ENCODE results near the gene METTL24. TPM values are rescaled to one million over a fixed set of nuclear protein-coding genes. Genes with fewer than 3 reads are reported as not detected.

Gene METTL24
- total RNA-seq, 1 donor from 2014 or later, result 2.3 TPM

DNA sequence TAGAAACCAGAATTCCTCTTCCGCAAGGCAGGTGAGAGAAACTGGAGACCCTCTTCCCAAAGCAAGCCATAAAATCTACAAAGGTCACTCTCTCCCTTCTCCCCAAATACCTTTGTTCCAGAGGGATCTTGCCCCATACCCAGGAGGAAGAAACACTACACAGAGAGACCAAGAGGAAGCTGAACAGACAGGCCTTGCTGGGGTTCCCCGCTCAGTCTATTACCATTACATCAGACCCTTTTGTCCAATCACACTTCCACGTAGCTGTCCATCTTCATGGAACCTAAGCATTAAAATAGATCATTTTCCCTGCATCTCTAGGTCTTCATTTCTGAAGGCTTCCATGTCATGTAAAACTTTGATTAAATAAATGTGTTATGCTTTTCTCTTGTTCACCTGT is 32.1 kb downstream of the METTL24 start:
- no peaks in the 10 kb centered on the region for H3K36me3 ChIP-seq (ENCODE audit: control insufficient read depth, insufficient read depth, low read length)
- H3K4me3 ChIP-seq (ENCODE audit: low read depth, low read length), result no peak overlapping the region
- no peak for DNase-seq (ENCODE audit: low read depth)
- no peaks in the 10 kb centered on the region for H3K27me3 ChIP-seq (ENCODE audit: control insufficient read depth, insufficient read depth, low read length)
- TF ChIP-seq, protein P1, sequence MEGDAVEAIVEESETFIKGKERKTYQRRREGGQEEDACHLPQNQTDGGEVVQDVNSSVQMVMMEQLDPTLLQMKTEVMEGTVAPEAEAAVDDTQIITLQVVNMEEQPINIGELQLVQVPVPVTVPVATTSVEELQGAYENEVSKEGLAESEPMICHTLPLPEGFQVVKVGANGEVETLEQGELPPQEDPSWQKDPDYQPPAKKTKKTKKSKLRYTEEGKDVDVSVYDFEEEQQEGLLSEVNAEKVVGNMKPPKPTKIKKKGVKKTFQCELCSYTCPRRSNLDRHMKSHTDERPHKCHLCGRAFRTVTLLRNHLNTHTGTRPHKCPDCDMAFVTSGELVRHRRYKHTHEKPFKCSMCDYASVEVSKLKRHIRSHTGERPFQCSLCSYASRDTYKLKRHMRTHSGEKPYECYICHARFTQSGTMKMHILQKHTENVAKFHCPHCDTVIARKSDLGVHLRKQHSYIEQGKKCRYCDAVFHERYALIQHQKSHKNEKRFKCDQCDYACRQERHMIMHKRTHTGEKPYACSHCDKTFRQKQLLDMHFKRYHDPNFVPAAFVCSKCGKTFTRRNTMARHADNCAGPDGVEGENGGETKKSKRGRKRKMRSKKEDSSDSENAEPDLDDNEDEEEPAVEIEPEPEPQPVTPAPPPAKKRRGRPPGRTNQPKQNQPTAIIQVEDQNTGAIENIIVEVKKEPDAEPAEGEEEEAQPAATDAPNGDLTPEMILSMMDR (IDR thresholded peaks at IDR 0.05; ENCODE audit: insufficient read depth, low read length, poor library complexity, severe bottlenecking), result no peak

- TF ChIP-seq, protein P1 (IDR thresholded peaks at IDR 0.05; ENCODE audit: insufficient read depth, low read length, poor library complexity, severe bottlenecking), result no peak
- Histone ChIP-seq H3K4me3 (ENCODE audit: low read depth, low read length) (no peak overlapping the region), H3K27me3 (ENCODE audit: control insufficient read depth, insufficient read depth, low read length) (no peaks in the 10 kb centered on the region), H3K36me3 (ENCODE audit: control insufficient read depth, insufficient read depth, low read length) (no peaks in the 10 kb centered on the region)
- no peak for DNase-seq (ENCODE audit: low read depth)
Measured at GRCh38 chr6:110325197-110325596, 33.0 kb downstream of the METTL24 start.

GRCh38 chr6:110324548-110324947 is 33.6 kb downstream of the METTL24 start:
- no peaks in the 10 kb centered on the region for H3K27me3 ChIP-seq (ENCODE audit: control insufficient read depth, insufficient read depth, low read length)
- no peak for DNase-seq (ENCODE audit: low read depth)
- H3K36me3 ChIP-seq (ENCODE audit: control insufficient read depth, insufficient read depth, low read length), result no peaks in the 10 kb centered on the region
- no peak overlapping the region for H3K4me3 ChIP-seq (ENCODE audit: low read depth, low read length)
- TF ChIP-seq, protein P1 (IDR thresholded peaks at IDR 0.05; ENCODE audit: insufficient read depth, low read length, poor library complexity, severe bottlenecking), result no peak

DNA sequence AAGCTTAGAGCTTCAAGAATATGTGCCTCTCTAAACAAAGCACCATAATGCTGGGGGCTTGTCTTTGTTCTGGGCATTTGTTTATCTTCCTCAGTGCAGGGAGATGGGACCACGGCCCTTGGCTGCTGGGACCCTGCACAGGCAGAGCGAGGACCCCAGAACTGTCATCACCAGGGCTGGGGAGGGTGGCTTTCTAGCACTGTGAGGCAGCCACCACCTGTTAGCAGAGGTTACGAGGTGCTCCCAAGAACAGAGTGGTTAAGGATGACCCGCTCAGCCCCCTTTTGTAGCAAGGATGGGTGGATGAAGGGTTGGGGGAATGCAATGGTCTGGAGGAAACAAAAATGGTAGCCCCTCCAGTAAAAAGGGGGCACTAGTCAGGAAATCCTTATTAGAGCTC is 34.9 kb downstream of the METTL24 start:
- H3K4me3 ChIP-seq (ENCODE audit: low read depth, low read length), result no peak overlapping the region
- TF ChIP-seq, protein P1 (IDR thresholded peaks at IDR 0.05; ENCODE audit: insufficient read depth, low read length, poor library complexity, severe bottlenecking), result no peak
- no peak for DNase-seq (ENCODE audit: low read depth)
- H3K27me3 ChIP-seq (ENCODE audit: control insufficient read depth, insufficient read depth, low read length), result no peaks in the 10 kb centered on the region
- no peaks in the 10 kb centered on the region for H3K36me3 ChIP-seq (ENCODE audit: control insufficient read depth, insufficient read depth, low read length)

- no peak for DNase-seq (ENCODE audit: low read depth)
- Histone ChIP-seq H3K27me3 (ENCODE audit: control insufficient read depth, insufficient read depth, low read length) (no peaks in the 10 kb centered on the region), H3K36me3 (ENCODE audit: control insufficient read depth, insufficient read depth, low read length) (no peaks in the 10 kb centered on the region), H3K4me3 (ENCODE audit: low read depth, low read length) (no peak overlapping the region)
- TF ChIP-seq, protein P1 (IDR thresholded peaks at IDR 0.05; ENCODE audit: insufficient read depth, low read length, poor library complexity, severe bottlenecking), result no peak
Measured at GRCh38 chr6:110322874-110323242, 35.3 kb downstream of the METTL24 start.

DNA sequence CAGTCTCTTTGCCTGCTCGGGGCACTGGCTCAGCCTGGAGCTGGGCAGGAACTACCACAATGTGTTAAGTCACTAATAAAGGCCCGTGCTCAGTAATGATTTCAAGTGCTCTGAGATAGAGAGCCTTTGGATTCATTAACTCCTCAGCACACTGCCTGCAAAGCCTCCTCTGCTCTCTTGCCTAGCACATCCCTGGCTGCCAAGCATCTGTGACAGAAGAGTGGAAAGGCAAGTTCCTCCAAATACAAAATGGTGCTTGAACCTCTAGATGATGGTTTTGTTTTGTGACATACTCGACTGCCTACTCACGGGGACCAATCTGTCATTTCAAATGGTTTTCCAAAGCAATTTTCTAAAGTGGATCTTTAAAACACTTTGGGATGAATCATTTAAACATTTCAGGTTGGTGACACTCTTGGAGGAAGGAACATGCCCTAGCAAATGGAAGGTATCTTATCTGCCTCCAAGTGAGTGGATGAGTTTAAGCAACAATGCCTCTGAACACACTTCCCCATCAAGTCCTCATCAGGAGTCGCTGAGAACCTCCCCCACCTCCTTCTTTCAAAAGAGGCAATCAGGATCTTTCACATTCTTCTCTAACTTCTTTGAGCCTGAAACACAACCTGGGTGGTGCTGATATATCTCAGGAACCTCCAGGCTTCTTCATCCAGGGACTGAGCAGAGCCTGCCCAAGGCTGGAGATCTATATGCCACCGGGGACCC is 35.8 kb downstream of the METTL24 start:
- TF ChIP-seq, protein P1 (IDR thresholded peaks at IDR 0.05; ENCODE audit: insufficient read depth, low read length, poor library complexity, severe bottlenecking), result no peak
- Histone ChIP-seq H3K36me3 (ENCODE audit: control insufficient read depth, insufficient read depth, low read length) (no peaks in the 10 kb centered on the region), H3K4me3 (ENCODE audit: low read depth, low read length) (no peak overlapping the region), H3K27me3 (ENCODE audit: control insufficient read depth, insufficient read depth, low read length) (no peaks in the 10 kb centered on the region)
- DNase-seq (ENCODE audit: low read depth), result no peak
